ENCODE results near the gene IMMP1L.

Gene IMMP1L

DNA sequence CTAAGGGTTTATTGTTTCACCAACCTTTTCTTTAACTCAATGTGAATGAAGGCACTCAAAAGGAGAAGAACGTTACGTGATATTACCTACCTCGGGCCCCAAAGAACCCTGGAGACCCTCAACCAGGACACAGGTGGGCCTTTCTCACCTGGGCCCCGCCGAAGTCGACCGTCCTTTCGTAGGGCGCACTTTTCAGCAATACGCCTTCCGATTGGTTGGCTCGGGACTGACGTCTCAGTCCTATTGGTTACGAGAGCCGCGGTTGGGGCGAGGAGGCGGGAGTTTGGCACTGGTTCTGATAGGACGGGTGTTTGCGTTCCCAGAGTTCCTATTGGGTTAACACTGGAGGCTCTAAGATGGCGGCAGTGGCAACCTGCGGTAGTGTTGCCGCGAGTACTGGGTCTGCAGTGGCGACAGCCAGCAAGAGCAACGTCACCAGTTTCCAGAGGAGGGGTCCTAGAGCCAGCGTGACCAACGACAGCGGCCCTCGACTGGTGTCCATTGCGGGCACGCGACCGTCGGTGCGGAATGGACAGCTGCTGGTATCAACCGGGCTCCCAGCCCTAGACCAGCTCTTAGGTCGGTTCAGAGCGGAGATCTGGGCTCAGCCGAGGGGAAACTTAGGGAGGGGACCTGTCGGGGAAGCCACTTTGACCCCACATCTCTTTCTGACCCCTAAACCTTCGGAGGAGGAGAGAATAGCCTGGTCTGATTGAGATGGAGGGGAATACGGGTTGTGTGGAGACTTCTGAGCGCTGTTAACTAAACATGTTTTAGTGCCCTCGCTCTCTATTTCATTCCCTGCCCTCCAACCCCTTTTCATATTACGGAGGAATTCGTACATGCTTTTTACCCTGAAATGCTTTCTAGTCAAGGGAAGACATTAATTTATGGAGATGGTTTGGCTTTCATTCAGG lies at the start of gene IMMP1L, which contains the start of gene ELP4:
Gene IMMP1L (minus strand): TSS at position 194 of the 917 bp plus-strand sequence. CDS start 46,346 bp downstream, outside the sequence.
Gene ELP4 (plus strand): TSS at position 339 of the 917 bp plus-strand sequence. CDS start 18 bp downstream, at position 357.
- peak; percentile 77 for DNase-seq (ENCODE audit: low read depth, low spot score)
- ChIA-PET POLR2A (no interaction called here), CTCF (no interaction called here)
- TF ChIP-seq, protein P1, sequence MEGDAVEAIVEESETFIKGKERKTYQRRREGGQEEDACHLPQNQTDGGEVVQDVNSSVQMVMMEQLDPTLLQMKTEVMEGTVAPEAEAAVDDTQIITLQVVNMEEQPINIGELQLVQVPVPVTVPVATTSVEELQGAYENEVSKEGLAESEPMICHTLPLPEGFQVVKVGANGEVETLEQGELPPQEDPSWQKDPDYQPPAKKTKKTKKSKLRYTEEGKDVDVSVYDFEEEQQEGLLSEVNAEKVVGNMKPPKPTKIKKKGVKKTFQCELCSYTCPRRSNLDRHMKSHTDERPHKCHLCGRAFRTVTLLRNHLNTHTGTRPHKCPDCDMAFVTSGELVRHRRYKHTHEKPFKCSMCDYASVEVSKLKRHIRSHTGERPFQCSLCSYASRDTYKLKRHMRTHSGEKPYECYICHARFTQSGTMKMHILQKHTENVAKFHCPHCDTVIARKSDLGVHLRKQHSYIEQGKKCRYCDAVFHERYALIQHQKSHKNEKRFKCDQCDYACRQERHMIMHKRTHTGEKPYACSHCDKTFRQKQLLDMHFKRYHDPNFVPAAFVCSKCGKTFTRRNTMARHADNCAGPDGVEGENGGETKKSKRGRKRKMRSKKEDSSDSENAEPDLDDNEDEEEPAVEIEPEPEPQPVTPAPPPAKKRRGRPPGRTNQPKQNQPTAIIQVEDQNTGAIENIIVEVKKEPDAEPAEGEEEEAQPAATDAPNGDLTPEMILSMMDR (IDR thresholded peaks at IDR 0.05; ENCODE audit: insufficient read depth, low read length, missing control alignments) = no peak
- peak within 1 kb of the TSS; percentile 99 for H3K4me3 ChIP-seq (ENCODE audit: low read depth, low read length)

DNA sequence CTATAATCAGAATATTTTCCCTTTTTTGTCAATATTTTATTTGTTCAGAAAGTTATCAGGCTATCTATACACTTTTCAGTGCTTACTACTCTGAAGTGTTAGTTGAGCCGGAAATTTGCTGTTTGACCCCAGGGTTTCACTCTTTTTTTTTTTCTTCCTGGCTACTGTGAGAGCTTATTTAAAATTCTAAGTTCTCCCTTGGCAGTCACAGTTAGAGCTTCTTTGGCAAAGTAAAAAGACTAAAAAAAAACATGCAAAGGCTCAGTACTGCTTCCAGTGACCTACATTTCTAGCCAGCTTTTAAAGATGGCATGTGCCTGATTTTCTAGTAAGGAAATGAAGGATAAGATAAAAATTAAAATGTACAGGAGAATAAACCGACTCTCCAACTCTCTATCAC lies 48.6 kb upstream of the IMMP1L start:
- ChIA-PET CTCF (no interaction called here), POLR2A (no interaction called here)
- TF ChIP-seq, protein P1 (IDR thresholded peaks at IDR 0.05; ENCODE audit: insufficient read depth, low read length, missing control alignments) = no peak
- H3K4me3 ChIP-seq (ENCODE audit: low read depth, low read length) = no peak overlapping the region
- DNase-seq (ENCODE audit: low read depth, low spot score) = no peak

DNA sequence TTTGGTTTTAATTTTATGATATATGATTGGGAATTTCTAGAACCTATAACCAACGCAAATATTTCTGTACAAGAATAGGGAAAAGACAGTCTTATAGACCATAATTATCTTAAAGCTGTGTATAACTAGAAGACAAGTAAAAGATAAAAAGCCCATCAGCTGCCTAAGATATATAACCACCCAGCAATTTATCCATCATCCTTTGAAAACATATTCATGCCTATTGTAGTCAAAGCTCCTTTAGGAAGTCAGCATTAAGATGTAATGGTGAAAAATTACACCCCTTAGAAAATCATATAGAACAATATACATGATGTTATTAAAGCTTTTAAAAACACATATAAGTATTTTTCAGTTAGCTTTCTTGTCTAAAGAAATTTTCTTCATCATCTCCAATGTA lies 46.5 kb upstream of the IMMP1L start:
- CTCF ChIA-PET = interaction anchor here (1.0 kb wide), 1 partner anchor 403 kb away, joined by 3 read pairs; no protein-coding TSS in a partner anchor

DNA sequence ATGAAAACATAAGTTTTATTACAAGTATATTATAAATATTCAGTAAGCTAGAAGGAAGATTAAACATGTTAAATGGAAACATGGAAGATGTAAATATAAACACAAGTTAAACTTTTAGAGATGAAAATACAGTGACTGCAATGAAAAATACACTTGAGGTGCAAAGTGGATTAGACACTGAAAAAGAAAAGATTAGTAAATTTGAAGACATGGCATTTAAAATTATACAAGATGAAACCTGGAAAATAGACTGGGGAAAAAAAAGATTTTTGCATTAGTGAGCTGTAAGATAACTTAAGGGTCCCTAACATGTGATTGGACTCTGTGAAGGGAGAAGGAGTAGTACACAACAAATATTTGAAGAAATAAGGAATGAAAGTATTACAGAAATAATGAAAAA lies 33.4 kb upstream of the IMMP1L start:
- ChIA-PET CTCF (no interaction called here), POLR2A (no interaction called here)
- no peak overlapping the region for H3K4me3 ChIP-seq (ENCODE audit: low read depth, low read length)
- DNase-seq (ENCODE audit: low read depth, low spot score) = no peak
- TF ChIP-seq, protein P1 (IDR thresholded peaks at IDR 0.05; ENCODE audit: insufficient read depth, low read length, missing control alignments) = no peak

More for the DNA sequence above, 46.5 kb upstream of the IMMP1L start:
- no peak overlapping the region for H3K4me3 ChIP-seq (ENCODE audit: low read depth, low read length)
- TF ChIP-seq, protein P1 (IDR thresholded peaks at IDR 0.05; ENCODE audit: insufficient read depth, low read length, missing control alignments) = no peak
- POLR2A ChIA-PET = no interaction called here
- DNase-seq (ENCODE audit: low read depth, low spot score) = no peak

DNA sequence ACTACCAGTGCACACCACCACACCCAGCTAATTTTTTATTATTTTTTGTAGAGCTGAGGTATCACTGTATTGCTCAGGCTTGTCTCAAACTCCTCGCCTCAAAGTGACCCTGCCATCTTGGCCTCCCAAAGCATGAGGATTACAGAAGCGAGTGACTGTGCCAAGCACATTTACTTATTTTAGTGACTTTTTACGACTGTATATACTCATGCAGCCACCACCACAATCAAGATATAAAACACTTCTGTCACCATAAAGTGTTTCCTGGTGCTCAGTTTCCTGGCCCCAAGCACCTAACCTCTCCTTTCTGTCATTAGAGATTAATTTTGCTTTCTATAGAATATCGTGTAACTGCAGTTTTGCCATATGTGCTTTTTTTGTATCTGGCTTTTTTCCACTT lies 26.1 kb upstream of the IMMP1L start:
- H3K4me3 ChIP-seq (ENCODE audit: low read depth, low read length) = no peak overlapping the region
- DNase-seq (ENCODE audit: low read depth, low spot score) = no peak
- POLR2A ChIA-PET = no interaction called here
- CTCF ChIA-PET = interaction anchor here (0.8 kb wide), 1 partner anchor 423 kb away, joined by 3 read pairs; no protein-coding TSS in a partner anchor
- TF ChIP-seq, protein P1 (IDR thresholded peaks at IDR 0.05; ENCODE audit: insufficient read depth, low read length, missing control alignments) = no peak

DNA sequence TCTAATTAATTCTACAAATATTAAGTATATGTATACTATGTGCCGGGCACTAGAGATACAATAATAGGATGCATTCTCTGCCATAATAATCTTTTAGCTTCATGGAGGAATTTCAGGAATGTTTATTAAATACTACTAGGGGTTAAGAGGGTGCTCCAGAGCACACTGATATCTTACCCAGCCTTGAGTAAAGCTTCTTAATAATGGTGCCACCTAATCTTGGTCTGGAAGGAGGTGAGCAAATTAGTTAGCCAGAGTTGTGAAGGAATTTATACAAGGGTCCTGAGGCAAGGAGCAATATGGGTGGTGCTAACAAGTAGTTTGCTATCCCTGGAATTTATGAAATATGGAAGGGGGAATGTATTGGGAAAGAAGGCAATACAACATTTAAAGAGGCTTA lies 21.9 kb upstream of the IMMP1L start:
- TF ChIP-seq, protein P1 (IDR thresholded peaks at IDR 0.05; ENCODE audit: insufficient read depth, low read length, missing control alignments) = no peak
- DNase-seq (ENCODE audit: low read depth, low spot score) = no peak
- ChIA-PET POLR2A (no interaction called here), CTCF (interaction anchor here (1.7 kb wide), 1 partner anchor 427 kb away, joined by 5 read pairs; no protein-coding TSS in a partner anchor)
- H3K4me3 ChIP-seq (ENCODE audit: low read depth, low read length) = no peak overlapping the region

All from AG04449 (cell line).